NCI-H748 treated with DMSO at 0.1 percent for 48 hours (cell line): ENCODE results near the gene SHISA4.
"Not testable (repeated sequence)": the region's sequence is repeated elsewhere in the genome, so short reads cannot be mapped to it uniquely, and the experiment has no call there.

Experiments
- DNase-seq: peaks from one replicate; lab custom pipeline; 2025; lab: John Stamatoyannopoulos, UW

SHISA4 gene

GRCh38 chr1:201888282-201889089 lies at the start of gene SHISA4:
TSS of gene SHISA4 (plus strand) at chr1:201888898. CDS start at chr1:201888995, 97 bp downstream.
- DNase-seq, result no peak

GRCh38 chr1:201839089-201839488 lies 49.6 kb upstream of the SHISA4 start:
- DNase-seq, result not testable (repeated sequence)

DNA sequence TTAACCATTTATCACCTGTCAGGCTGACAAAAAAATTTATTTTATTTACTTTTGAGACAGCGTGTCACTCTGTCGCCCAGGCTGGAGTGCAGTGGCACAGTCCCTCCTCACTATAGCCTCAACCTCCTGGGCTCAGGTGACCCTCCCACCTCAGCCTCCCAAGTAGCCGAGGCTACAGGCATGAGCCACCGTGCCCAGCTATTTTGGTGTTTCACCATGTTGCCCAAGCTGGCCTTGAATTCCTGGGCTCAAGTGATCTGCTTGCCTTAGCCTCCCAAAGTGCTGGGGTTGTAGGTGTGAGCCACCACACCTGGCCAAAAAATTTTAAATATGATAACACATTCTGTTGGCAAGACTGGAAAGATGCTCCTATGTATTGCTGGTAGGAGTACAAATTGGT lies 48.6 kb upstream of the SHISA4 start:
- DNase-seq, result no peak

DNA sequence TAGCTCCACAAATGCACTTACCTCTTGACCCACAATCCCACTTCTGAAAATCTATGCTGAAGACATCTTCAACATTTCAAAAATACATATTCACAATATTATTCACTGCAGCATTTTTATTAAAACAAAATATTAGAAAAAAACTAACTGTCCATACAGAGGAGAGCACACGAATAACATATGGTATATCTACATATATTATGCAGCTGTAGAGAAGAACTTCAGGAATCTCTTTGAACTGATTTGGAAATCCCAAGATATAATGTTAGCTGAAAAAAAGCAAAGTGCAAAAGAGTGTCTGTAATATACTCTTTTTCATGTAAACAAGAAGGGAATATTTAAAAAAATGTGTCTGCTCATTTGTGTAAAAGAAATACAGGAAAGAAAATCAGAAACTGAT lies 48.2 kb upstream of the SHISA4 start:
- no peak for DNase-seq

DNA sequence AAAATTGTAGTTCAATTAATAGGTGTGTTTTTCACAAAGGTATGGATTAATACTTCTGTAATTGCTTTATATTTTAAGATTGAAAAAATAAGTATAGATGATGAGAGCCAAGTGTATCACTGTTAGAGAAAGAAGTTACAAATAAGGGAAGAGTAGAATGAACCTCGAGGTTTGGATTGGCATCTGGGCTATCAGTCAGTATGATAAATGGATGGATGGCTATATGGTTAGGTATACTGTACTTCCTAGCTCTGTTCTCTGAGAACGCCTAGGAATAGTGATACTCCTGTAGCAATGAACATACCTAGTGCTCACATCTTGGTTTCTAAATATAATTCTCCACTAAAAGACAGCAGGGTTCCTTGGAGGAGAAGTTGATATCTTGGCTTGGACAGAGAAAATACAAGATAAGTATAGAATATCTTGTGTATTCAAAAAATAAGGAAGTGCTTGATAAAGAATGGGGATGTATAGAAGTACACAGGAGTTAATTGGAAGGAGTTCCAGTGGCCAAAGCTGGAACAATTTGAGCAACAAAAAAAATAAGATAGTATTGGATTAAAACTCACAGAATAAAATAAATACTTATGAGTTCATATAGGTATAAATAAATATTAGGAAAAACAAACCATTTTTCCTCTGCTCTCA lies 47.3 kb upstream of the SHISA4 start:
- no peak for DNase-seq

DNA sequence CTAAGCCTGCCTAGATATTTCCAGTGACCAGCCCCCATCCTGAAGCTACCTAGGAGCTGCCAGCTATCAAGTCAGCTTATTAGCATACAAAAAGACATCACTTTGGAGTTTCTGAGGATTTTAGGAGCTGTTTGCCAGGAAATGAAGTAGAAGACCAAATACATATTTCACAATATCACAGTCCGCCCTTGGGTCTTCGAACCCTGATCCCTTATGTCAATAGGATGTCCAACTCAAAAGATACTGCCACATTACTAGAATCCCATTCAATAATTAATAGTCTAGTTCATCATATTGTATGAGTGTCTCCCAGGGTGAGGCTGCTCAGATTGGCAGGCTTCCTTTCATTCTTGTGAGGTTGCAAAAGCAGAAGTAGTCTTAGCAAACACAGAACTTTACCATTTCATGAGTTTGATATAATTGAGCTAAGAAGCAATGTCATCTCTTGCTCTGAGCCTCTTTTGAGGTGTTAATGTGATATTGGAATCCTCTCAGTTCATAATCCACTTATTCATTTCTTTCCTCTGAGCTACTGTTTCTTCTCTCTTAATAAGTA lies 46.1 kb upstream of the SHISA4 start:
- no peak for DNase-seq

DNA sequence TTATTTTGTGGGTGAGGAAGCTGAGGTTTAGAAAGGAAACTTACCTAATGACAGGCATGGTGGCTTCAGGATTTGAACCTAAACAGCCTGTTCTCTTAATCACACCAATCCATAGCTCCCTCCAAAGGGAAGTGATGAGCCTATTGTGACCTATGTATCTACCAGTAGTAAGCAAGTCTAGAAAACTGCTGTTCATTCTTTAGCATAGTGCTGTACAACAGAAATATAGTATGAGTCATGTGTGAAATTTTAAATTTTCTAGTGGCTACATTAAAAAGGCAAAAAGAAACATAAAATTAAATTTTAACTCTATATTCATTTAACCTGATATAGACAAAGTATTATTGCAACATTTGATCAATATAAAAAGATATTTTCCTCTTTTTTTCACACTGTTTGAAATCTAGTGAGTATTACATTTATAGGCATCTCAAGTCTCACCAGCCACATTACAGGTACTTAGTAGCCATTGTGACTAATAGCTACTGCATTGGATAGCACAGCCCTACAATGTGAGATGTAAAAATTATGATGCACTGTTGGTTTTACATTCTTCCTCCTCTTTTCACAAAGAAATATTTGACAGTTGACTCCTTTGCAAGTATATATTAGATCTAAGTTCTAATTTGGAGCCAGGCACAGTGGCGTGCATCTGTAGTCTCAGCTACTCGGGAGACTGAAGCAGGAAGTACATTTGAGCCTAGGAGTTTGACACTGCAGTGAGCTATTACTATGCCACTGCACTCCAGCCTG lies 43.2 kb upstream of the SHISA4 start:
- no peak for DNase-seq

DNA sequence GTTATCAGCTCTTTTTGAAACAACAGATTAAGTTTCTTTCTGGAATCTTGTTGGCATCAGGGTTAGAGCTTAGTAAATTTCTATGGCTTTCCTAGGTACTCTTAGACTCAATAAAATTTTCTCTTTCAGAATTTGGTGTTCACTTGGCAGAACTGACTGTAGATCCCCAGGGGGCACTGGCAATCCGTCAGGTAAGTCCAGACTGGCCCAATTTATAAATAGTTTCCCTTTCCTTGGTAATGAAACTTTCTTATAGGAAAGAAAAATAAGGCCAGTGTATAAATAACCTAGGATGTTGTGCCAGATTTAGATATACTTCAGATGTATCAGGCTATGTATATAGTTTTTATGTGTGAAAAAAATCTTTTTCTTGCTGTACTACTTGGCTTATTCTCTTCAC lies 41.5 kb upstream of the SHISA4 start:
- no peak for DNase-seq

- DNase-seq, result no peak
Measured at GRCh38 chr1:201848230-201848629, 40.5 kb upstream of the SHISA4 start.

DNA sequence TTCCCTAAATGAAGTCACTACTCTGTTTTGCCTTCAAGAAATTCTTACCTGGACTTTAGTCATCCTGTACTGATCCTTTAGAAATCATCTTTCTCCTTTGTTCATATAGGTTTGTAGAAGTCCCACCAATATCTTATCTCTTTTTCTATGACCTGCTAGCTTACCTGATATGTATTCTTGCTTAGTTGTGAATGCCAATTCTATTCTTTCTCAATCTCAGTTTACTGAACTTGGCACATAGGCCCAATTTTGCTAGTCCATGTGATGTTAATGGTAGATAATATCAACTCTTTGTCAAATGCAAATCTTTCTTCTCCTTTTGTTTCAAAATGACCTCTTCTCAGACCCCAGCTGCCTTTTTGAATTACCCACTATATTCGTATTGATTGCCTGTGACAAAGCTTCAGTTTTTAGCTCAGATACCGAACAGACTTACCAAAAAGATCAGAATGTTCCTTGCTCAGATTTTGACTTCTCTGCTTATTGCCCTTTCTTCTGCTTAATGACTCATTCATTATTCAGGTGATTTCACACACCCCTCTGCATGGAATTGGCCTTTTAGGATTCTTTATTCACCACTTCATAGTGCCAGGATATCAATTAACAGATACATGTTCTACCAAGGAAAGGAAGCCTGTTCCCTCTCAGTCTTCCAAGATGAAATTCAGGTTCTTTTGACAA lies 39.2 kb upstream of the SHISA4 start:
- no peak for DNase-seq

GRCh38 chr1:201850053-201850397 lies 38.7 kb upstream of the SHISA4 start:
- no peak for DNase-seq

GRCh38 chr1:201851949-201852348 lies 36.7 kb upstream of the SHISA4 start:
- DNase-seq, result no peak

DNA sequence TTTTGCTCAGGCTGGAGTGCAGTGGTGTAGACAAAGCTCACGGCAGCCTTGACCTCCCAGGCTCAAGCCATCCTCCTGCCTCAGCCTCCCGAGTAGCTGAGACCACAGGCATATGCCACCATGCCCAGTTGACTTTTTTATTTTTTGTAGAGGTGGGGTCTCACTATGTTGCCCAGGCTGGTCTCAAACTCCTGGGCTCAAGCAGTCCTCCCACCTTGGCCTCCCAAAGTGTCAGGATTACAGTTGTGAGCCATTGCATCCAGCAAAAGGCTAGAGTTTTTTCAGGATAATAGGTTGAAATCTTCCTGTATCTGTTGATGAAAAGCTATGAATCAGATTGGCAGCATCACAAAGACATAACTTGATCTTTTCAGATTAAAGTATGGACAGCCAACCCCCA lies 32.0 kb upstream of the SHISA4 start:
- DNase-seq, result not testable (repeated sequence)

GRCh38 chr1:201859424-201859823 lies 29.3 kb upstream of the SHISA4 start:
- DNase-seq, result no peak

DNA sequence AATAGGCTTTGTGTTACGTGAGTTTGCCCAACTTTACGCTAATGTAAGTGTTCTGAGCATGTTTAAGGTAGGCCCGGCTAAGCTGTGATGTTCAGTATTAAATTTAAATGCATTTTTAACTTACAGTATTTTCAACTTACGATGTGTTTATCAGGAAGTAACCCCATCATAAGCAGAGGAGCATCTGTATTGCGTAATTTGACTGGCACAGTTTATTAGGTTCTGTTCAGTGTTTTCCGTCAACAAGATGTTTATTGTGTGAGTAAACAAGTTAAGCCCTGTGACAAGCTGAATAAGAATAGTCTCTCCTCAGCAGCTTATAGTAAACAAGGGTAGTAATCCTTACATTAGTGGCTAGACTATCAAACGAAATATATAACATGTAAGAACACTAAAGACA lies 27.2 kb upstream of the SHISA4 start:
- no peak for DNase-seq

DNA sequence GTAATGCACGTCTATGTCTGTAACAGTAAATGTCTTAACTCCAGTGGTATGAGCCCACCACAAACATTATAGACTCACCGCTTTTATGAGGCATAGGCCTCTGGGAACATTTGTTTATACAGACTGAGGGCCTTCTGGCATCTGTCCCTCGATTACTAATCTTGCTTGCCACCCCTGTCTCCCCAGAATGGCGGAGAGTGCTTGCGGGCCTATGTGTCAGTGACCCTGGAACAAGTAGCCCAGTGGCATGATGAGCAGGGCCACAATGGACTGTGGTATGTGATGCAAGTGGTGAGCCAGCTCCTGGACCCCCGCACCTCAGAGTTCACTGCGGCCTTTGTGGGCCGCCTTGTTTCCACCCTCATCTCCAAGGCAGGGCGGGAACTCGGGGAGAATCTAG lies 18.3 kb upstream of the SHISA4 start:
- DNase-seq, result no peak

GRCh38 chr1:201874672-201875071 lies 14.0 kb upstream of the SHISA4 start:
- no peak for DNase-seq

DNA sequence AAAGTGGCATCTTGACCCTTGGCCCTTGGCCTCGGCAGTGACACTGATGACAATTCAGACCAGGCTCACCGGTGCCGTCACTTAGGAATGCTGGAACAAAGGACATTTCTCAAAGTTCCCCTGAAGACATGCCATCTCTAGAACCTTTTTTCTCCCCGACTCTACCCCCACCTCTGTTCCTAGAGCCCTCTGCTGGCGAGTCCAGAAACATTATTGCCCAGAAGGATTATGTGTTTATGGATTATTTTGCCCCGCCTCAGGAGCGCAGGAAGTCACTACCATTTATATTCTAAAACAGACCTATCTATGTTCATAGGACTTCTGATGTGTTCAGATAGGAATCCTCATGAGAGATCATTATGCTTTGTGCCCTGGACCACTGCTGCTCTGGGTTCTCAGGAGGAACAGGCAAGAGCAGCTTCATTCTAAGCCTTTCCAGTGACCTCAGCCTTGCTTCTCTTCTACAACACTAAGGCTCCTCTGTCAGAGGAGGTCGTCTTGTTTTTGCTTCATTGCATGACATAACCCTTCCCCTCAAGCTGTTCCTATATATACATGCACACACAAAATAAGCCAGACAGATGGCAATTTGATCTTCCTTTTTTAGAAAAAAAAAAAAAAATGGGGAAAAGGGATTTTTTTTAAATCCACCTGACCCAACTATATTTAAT lies 12.4 kb upstream of the SHISA4 start:
- DNase-seq, result no peak

DNA sequence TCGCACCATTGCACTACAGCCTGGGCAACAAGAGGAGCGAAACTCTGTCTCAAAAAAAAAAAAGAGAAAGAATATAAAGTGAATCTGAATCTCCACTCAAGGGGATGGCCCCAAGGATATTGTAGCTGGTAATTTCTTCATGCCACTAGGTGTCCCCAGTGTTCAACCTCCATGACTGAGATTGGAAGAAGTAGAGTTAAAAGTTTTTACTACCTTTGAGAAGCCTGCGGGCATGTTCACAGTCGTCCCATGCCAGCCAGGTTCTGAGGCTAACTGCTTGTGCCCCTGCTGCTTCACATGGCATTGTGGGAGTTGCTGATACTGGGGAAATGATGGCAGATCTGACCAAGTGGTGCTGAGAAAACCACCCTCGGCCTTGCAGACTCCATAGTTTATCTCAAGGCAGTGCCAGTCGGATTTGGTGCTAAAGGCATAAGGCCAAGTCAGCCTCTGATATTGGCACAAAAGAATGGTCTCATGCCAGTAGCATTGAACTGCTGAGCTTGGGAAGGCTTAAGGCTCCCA lies 10.8 kb upstream of the SHISA4 start:
- no peak for DNase-seq

DNA sequence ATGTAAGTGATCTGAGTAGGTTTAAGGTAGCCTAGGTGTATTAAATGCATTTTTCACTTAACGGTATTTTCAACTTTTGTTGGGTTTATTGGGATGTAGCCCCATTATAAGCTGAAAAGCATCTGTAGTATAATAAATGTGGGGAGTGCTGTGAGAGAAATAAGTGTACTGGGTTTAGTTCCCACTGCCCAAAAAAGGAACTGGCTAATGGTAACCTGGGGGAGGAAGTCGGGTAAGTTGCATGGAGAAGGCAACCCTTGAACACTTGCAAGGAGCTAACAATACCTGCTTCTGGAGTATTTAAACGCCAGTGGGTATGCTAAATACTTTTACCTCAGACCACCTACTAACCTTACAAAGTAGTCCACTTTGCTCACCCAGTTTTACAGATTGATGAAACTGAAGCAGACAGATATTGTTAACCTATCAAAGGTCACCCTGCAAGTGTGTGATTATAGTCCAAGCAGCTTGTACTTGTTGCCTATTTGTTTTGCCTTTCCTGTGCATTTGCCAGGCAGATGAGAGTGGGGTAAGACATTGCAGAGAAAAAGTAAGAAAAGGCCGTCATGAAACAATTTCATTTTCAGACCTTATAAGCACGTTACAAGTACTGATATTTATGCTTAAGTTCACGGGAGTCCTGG lies 7.6 kb upstream of the SHISA4 start:
- DNase-seq, result no peak

DNA sequence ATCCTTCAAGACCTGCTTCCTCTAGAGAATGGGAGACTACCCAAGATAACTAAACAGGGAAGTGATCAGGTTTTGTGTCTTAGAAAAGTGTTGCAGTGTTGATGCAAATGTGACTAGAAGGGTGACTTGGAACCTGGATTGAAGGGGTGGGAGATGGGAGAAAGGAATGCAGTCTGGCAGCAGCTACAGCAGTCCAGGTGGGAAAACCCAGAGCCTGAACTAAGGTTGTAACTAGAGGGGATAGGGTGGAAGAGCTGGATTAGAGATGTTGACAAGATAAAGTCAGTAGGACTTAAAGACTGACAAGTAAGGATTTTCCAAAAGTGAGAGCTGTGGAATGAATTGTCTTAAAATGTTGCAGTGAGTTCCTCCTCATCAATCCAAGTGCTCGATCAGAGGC lies 7.1 kb upstream of the SHISA4 start:
- no peak for DNase-seq
